ENCODE results near the gene CTF1.

CTF1 gene

DNA sequence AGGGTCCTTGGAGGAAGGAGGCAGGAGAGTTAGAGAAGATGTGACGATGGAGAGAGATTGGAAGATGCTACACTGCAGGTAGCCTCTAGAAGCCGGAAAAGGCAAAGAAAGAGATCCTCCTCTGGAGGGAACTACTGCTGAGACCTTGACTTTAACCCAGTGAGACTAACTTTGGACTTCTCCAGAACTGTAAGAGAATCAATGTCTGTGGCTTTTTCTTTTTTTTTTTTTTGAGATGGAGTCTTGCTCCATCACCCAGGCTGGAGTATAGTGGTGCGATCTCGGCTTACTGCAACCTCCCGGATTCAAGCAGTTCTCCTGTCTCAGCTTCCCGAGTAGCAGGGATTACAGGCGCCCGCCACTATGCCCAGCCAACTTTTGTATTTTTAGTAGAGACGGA lies 11.2 kb upstream of the CTF1 start:
- H3K36me3 ChIP-seq (ENCODE audit: insufficient read depth, low read length), result no peaks in the 10 kb centered on the region; the same call in 1 of the 2 replicates
- H3K9me3 ChIP-seq (ENCODE audit: insufficient read depth, low read depth, low read length), result no peaks in the 10 kb centered on the region
- H2AFZ ChIP-seq (ENCODE audit: low read length), result no peak overlapping the region
- no peak overlapping the region for H3K4me2 ChIP-seq (ENCODE audit: low read depth, low read length, poor library complexity, severe bottlenecking)
- no peaks in the 10 kb centered on the region for H4K20me1 ChIP-seq (ENCODE audit: insufficient read depth, low read length, poor library complexity, severe bottlenecking)
- no peaks in the 10 kb centered on the region; the same call in 1 of the 2 replicates for H3F3A ChIP-seq (ENCODE audit: low read depth)
- no peak overlapping the region for H3K4me3 ChIP-seq (ENCODE audit: low read length, poor library complexity, severe bottlenecking)
- H3K9ac ChIP-seq (ENCODE audit: low read depth, low read length, poor library complexity, severe bottlenecking), result no peak overlapping the region
- no peaks in the 10 kb centered on the region for H3K4me1 ChIP-seq (ENCODE audit: insufficient read depth, low read length, poor library complexity, severe bottlenecking)
- H3K79me2 ChIP-seq (ENCODE audit: insufficient read depth, low read length), result no peaks in the 10 kb centered on the region
- no peaks in the 10 kb centered on the region for H3K9me2 ChIP-seq (replicated peaks; ENCODE audit: low read depth, low read length)
- no peaks in the 10 kb centered on the region for H3K27me3 ChIP-seq (ENCODE audit: insufficient read depth, low read length, poor library complexity, severe bottlenecking)
- TF ChIP-seq, protein P1, sequence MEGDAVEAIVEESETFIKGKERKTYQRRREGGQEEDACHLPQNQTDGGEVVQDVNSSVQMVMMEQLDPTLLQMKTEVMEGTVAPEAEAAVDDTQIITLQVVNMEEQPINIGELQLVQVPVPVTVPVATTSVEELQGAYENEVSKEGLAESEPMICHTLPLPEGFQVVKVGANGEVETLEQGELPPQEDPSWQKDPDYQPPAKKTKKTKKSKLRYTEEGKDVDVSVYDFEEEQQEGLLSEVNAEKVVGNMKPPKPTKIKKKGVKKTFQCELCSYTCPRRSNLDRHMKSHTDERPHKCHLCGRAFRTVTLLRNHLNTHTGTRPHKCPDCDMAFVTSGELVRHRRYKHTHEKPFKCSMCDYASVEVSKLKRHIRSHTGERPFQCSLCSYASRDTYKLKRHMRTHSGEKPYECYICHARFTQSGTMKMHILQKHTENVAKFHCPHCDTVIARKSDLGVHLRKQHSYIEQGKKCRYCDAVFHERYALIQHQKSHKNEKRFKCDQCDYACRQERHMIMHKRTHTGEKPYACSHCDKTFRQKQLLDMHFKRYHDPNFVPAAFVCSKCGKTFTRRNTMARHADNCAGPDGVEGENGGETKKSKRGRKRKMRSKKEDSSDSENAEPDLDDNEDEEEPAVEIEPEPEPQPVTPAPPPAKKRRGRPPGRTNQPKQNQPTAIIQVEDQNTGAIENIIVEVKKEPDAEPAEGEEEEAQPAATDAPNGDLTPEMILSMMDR (conservative IDR thresholded peaks at IDR 0.05; ENCODE audit: low read length), result no peak
- no peak for TF ChIP-seq EZH2phosphoT487 (IDR thresholded peaks at IDR 0.05; ENCODE audit: borderline replicate concordance)

- Histone ChIP-seq H3K36me3 (ENCODE audit: insufficient read depth, low read length) (no peaks in the 10 kb centered on the region; the same call in 1 of the 2 replicates), H3K4me3 (ENCODE audit: low read length, poor library complexity, severe bottlenecking) (no peak overlapping the region), H3K4me2 (ENCODE audit: low read depth, low read length, poor library complexity, severe bottlenecking) (no peak overlapping the region), H4K20me1 (ENCODE audit: insufficient read depth, low read length, poor library complexity, severe bottlenecking) (no peaks in the 10 kb centered on the region), H3K27me3 (ENCODE audit: insufficient read depth, low read length, poor library complexity, severe bottlenecking) (no peaks in the 10 kb centered on the region), H3K9me2 (replicated peaks; ENCODE audit: low read depth, low read length) (no peaks in the 10 kb centered on the region), H3K9me3 (ENCODE audit: insufficient read depth, low read depth, low read length) (no peaks in the 10 kb centered on the region), H3F3A (ENCODE audit: low read depth) (no peaks in the 10 kb centered on the region), H2AFZ (ENCODE audit: low read length) (no peak overlapping the region), H3K9ac (ENCODE audit: low read depth, low read length, poor library complexity, severe bottlenecking) (no peak overlapping the region), H3K79me2 (ENCODE audit: insufficient read depth, low read length) (no peaks in the 10 kb centered on the region), H3K4me1 (ENCODE audit: insufficient read depth, low read length, poor library complexity, severe bottlenecking) (no peaks in the 10 kb centered on the region)
- TF ChIP-seq, protein P1 (conservative IDR thresholded peaks at IDR 0.05; ENCODE audit: low read length), result no peak
- no peak for TF ChIP-seq EZH2phosphoT487 (IDR thresholded peaks at IDR 0.05; ENCODE audit: borderline replicate concordance)
These were observed 10.3 kb upstream of the CTF1 start for GRCh38 chr16:30886145-30886544.

DNA sequence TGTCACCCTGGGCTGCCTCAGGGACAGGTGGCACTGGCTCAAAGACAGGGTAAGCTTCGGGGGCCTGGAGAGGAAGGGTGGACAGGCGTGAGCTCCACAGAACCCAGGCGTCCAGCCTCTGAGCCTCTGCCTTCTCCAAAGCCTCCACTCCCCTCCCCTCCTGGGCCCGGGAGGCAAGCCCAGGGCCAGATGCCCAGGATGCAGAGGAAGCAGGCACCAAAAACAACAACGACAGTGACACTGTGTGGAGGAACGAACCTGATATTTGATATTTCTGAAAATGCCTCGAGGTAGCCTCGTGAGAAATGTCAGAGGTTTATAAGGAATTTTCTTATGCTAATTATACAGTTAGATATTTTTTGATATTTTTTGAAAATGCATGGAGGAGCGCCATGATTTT lies 8.5 kb upstream of the CTF1 start:
- H3K9ac ChIP-seq (ENCODE audit: low read depth, low read length, poor library complexity, severe bottlenecking), result no peak overlapping the region
- H3K79me2 ChIP-seq (ENCODE audit: insufficient read depth, low read length), result peaks cover 8% of the 10 kb centered on the region
- no peaks in the 10 kb centered on the region for H3K9me2 ChIP-seq (replicated peaks; ENCODE audit: low read depth, low read length)
- peaks cover 7% of the 10 kb centered on the region for H3K4me1 ChIP-seq (ENCODE audit: insufficient read depth, low read length, poor library complexity, severe bottlenecking)
- no peak for TF ChIP-seq EZH2phosphoT487 (IDR thresholded peaks at IDR 0.05; ENCODE audit: borderline replicate concordance)
- TF ChIP-seq, protein P1 (conservative IDR thresholded peaks at IDR 0.05; ENCODE audit: low read length), result no peak
- H3F3A ChIP-seq (ENCODE audit: low read depth), result no peaks in the 10 kb centered on the region
- H2AFZ ChIP-seq (ENCODE audit: low read length), result no peak overlapping the region
- H3K4me3 ChIP-seq (ENCODE audit: low read length, poor library complexity, severe bottlenecking), result no peak overlapping the region
- H3K9me3 ChIP-seq (ENCODE audit: insufficient read depth, low read depth, low read length), result no peaks in the 10 kb centered on the region
- peaks cover 1% of the 10 kb centered on the region for H4K20me1 ChIP-seq (ENCODE audit: insufficient read depth, low read length, poor library complexity, severe bottlenecking)
- no peaks in the 10 kb centered on the region for H3K27me3 ChIP-seq (ENCODE audit: insufficient read depth, low read length, poor library complexity, severe bottlenecking)
- H3K4me2 ChIP-seq (ENCODE audit: low read depth, low read length, poor library complexity, severe bottlenecking), result no peak overlapping the region
- no peaks in the 10 kb centered on the region; the same call in 1 of the 2 replicates for H3K36me3 ChIP-seq (ENCODE audit: insufficient read depth, low read length)

Measured in Loucy (cell line).